Calu3 (cell line): Measurements from ENCODE around the gene SLC16A5. TPM values are rescaled to one million over a fixed set of nuclear protein-coding genes. Genes with fewer than 3 reads are reported as not detected.

Experiments
- BruUV-seq: library from RNA; stranded (reverse); fragments of 400-500 nt; replicated peaks from 2 replicates; lab custom pipeline; 2021; lab: Mats Ljungman, UMichigan
- CTCF ChIA-PET: fragments of 300-600 bp; sonication (Branson Sonifier 250); formaldehyde crosslinking; loops from one replicate; lab custom pipeline; 2022; ENCODE audit warnings: antibody characterized with exemption; lab: Charles Lee
- DNase-seq: peaks from one replicate; pipeline ENCODE4 v3.0.0; 2022
- H3K27ac Mint-ChIP-seq: one replicate; pipeline ENCODE4 v1.8.0; 2022; ENCODE audit warnings: mixed read lengths; ENCODE audit not compliant: unreplicated experiment
- H3K27me3 Mint-ChIP-seq: one replicate; pipeline ENCODE4 v1.8.0; 2022; ENCODE audit warnings: mixed read lengths; ENCODE audit not compliant: unreplicated experiment
- H3K36me3 Mint-ChIP-seq: one replicate; pipeline ENCODE4 v1.8.0; 2022; ENCODE audit warnings: mild to moderate bottlenecking, moderate library complexity, mixed read lengths; ENCODE audit not compliant: insufficient read depth, unreplicated experiment
- H3K4me1 Mint-ChIP-seq: one replicate; pipeline ENCODE4 v1.8.0; 2022; ENCODE audit warnings: mild to moderate bottlenecking, low read depth, mixed read lengths; ENCODE audit not compliant: unreplicated experiment
- H3K4me3 Mint-ChIP-seq: one replicate; pipeline ENCODE4 v1.8.0; 2022; ENCODE audit warnings: mild to moderate bottlenecking, low read depth, moderate library complexity, mixed read lengths; ENCODE audit not compliant: unreplicated experiment
- H3K9me3 Mint-ChIP-seq: one replicate; pipeline ENCODE4 v1.8.0; 2022; ENCODE audit warnings: low read depth, mixed read lengths; ENCODE audit not compliant: unreplicated experiment
- intact Hi-C: fragments of 100-400 bp; cut with micrococcal nuclease; formaldehyde crosslinking; loops from one replicate; pipeline ENCODE4 v1.10.0; 2022; ENCODE audit not compliant: unreplicated experiment
- total RNA-seq: library from RNA; stranded (reverse); gene quantifications from 2 replicates; pipeline ENCODE4 v1.2.3, GENCODE V29; 2022
- TF ChIP-seq, protein P1 (sequence below): fragments of 200-600 bp; IDR thresholded peaks from one replicate; pipeline ENCODE4 v1.8.0; 2022; ENCODE audit warnings: antibody characterized with exemption; ENCODE audit not compliant: unreplicated experiment

The SLC16A5 gene
- total RNA-seq, 1 experiment from 2014 or later, result 124 TPM

DNA sequence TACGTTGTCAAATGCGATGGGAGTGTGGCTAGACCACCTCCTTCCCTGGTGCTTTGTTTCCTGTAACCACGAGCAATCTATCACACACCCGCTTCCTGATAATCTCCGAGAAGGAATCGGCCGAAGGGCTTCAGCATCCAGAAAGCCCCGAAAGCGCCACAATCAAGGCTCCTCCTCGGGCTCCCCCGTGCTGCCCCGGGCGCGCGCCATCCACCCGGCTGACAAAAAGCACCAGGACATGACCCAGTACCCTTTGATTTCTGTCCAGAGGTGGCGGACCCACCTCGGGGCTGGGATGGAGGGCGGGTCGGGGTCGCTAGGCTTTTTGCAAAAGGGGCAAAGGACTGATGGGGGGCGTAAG lies 21.3 kb downstream of the SLC16A5 start:
- Mint-ChIP-seq H3K27ac (peak overlapping the region; percentile 55), H3K4me3 (peak overlapping the region; percentile 85), H3K9me3 (no peaks in the 10 kb centered on the region), H3K36me3 (peaks cover 96% of the 10 kb centered on the region), H3K27me3 (no peaks in the 10 kb centered on the region), H3K4me1 (peaks cover 29% of the 10 kb centered on the region)
- TF ChIP-seq, protein P1, sequence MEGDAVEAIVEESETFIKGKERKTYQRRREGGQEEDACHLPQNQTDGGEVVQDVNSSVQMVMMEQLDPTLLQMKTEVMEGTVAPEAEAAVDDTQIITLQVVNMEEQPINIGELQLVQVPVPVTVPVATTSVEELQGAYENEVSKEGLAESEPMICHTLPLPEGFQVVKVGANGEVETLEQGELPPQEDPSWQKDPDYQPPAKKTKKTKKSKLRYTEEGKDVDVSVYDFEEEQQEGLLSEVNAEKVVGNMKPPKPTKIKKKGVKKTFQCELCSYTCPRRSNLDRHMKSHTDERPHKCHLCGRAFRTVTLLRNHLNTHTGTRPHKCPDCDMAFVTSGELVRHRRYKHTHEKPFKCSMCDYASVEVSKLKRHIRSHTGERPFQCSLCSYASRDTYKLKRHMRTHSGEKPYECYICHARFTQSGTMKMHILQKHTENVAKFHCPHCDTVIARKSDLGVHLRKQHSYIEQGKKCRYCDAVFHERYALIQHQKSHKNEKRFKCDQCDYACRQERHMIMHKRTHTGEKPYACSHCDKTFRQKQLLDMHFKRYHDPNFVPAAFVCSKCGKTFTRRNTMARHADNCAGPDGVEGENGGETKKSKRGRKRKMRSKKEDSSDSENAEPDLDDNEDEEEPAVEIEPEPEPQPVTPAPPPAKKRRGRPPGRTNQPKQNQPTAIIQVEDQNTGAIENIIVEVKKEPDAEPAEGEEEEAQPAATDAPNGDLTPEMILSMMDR, result no peak
- BruUV-seq, result no TSS peak
- peak; percentile 22 for DNase-seq
- CTCF ChIA-PET, result interaction anchor here (0.6 to 1.3 kb wide), 7 partner anchors 12 to 241 kb away, joined by 3 to 6 read pairs (median 4); partner anchors contain the start of gene MRPL58
- intact Hi-C loops, result no loop called here

DNA sequence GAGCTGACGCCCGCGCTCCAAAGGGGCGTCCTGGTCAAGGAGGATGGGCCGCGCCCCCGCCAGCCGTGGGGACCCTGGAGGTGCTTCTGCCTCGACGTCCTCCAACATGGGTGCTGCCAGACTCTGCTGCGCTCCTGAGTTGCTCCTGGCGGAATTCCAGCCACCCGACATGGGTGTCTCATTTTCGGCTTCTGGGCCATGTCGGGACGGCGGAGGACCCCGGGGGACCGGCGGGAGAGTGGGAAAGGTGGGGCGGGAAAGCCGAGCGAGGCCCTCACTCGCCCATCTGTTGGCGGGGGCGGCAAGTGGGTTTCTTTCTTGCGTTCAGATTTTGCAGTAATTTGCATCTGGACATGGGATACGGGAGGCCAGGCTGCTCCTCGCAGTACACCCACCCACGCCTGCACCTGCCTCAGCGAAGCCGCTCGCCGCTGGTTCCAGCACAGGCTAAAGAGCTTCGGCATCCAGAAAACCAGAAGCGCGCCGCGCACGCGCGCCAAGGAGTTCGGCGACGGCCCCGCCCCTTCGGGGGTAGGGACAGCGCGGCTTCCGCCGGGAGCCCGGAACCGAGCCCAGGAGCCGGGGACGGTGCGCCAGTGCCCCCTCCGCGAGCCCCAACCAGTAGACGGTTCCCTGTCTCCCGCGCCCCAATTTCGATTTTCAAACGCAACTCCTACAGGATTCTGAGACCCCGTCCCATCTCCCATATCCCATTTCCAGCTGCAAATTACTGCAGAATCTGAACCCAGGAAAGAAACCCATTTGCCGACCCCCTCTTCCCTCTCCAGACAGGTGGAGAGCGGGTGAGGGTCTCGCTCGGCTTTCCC lies 21.9 kb downstream of the SLC16A5 start, which contains the start of gene ARMC7:
Gene ARMC7 (plus strand): TSS at position 563 of the 827 bp plus-strand sequence. CDS start 320 bp downstream, outside the sequence.
- Mint-ChIP-seq H3K4me3 (peak within 1 kb of the TSS; percentile 85), H3K27ac (peak within 1 kb of the TSS; percentile 94), H3K36me3 (peaks cover 96% of the 10 kb centered on the region), H3K4me1 (peaks cover 33% of the 10 kb centered on the region), H3K27me3 (no peaks in the 10 kb centered on the region), H3K9me3 (no peaks in the 10 kb centered on the region)
- intact Hi-C loops, result loop anchor here (5.0 kb wide), 2 partner anchors 63 to 303 kb away; no protein-coding TSS in a partner anchor
- TF ChIP-seq, protein P1, result no peak
- CTCF ChIA-PET, result interaction anchor here (0.6 to 1.5 kb wide), 9 partner anchors 11 to 241 kb away, joined by 3 to 6 read pairs (median 4); partner anchors contain the start of gene MRPL58
- BruUV-seq, result TSS peak; percentile 84
- peak; percentile 95 for DNase-seq

DNA sequence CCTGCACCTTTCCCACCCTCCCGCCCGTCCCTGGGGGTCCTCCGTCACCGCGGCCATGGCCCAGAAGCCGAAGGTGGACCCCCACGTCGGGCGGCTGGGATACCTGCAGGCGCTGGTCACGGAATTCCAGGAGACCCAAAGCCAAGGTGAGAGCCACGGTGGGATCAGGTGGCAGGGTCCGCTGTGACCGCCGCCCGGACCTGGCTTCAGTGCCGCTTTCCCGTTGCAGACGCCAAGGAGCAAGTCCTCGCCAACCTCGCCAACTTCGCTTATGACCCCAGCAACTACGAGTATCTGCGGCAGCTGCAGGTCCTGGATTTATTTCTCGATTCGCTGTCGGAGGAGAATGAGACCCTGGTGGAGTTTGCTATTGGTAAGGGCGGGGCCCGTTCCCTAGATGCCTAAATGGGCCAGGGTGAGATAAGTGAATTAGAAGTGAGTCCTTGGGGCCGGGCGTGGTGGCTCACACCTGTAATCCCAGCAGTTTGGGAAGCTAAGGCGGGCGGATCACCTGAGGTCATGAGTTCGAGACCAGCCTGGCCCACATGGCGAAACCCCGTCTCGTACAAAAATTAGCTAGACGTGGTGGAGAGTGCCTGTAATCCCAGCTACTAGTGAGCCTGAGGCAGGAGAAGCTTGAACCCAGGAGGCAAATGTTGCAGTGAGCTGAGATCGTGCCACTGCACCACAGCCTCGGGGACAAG lies 22.6 kb downstream of the SLC16A5 start:
- Mint-ChIP-seq H3K27me3 (no peaks in the 10 kb centered on the region), H3K4me3 (peak overlapping the region; percentile 85), H3K27ac (peak overlapping the region; percentile 94), H3K4me1 (peaks cover 31% of the 10 kb centered on the region), H3K9me3 (no peaks in the 10 kb centered on the region), H3K36me3 (peaks cover 92% of the 10 kb centered on the region)
- intact Hi-C loops, result loop anchor here (5.0 kb wide), 2 partner anchors 62 to 302 kb away; no protein-coding TSS in a partner anchor
- no TSS peak for BruUV-seq
- TF ChIP-seq, protein P1, result no peak
- DNase-seq, result peak; percentile 46
- CTCF ChIA-PET, result interaction anchor here (0.6 to 1.6 kb wide), 9 partner anchors 20 to 102 kb away, joined by 3 to 8 read pairs (median 3); partner anchors contain the start of genes MRPL58 and NT5C

DNA sequence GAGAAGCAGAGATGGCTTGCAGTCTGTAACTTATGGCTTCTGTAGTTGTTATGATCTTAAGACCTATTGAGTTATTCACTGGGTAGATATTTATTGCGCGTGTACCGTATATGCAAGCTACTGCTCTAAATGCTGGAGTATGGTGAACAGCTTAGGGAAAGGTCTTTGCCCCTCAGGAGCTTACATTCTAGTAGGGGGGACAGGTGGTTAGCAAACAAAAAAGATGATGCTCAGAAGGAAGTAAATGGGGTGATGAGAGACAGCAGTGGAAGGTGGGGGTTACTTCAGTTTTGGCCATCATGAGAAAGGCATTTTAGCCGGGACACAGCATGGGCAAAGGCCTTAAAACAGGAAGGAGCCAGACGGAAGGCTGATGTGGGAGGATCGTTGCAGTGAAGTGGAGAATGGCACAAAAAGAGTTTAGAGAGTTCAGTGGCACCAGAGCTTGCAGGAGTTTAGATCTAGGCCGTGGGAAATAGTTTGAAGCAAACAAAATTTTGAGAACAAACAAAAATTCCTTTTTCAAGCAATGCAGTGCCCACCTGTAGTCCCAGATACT lies 24.1 kb downstream of the SLC16A5 start:
- CTCF ChIA-PET, result interaction anchor here (0.6 to 1.6 kb wide), 5 partner anchors 19 to 196 kb away, joined by 3 to 8 read pairs (median 4); partner anchors contain the start of gene NT5C
- DNase-seq, result no peak
- Mint-ChIP-seq H3K27ac (peak overlapping the region; percentile 23), H3K36me3 (peaks cover 78% of the 10 kb centered on the region), H3K9me3 (no peaks in the 10 kb centered on the region), H3K27me3 (no peaks in the 10 kb centered on the region), H3K4me3 (peak overlapping the region; percentile 85), H3K4me1 (peaks cover 22% of the 10 kb centered on the region)
- BruUV-seq, result TSS peak; percentile 17
- TF ChIP-seq, protein P1, result no peak
- intact Hi-C loops, result loop anchor here (5.0 kb wide), 2 partner anchors 60 to 300 kb away; no protein-coding TSS in a partner anchor
